Epithelial cell of proximal tubule (primary cell): ENCODE measurements around the gene MMP28. TPM values are rescaled to one million over a fixed set of nuclear protein-coding genes. Genes with fewer than 3 reads are reported as not detected.

Source experiments
- DNase-seq: peaks from one replicate; pipeline ENCODE4 v3.0.0-alpha.2; 2011; ENCODE audit warnings: low read depth
- H3K4me3 ChIP-seq: 2 replicates; pipeline ENCODE4 v1.5.1; 2011; ENCODE audit warnings: low read depth, mild to moderate bottlenecking, low read length
- total RNA-seq: library from RNA; depleted of rRNA; stranded (reverse); fragments of >200 nt; gene quantifications from 2 replicates; pipeline ENCODE4 v1.2.3, GENCODE V29; 2015
- TF ChIP-seq, protein P1 (sequence below): conservative IDR thresholded peaks from 2 replicates; pipeline ENCODE4 v1.5.1; 2012; ENCODE audit warnings: low read depth, mild to moderate bottlenecking, low read length

The MMP28 gene
- not detected in 2 replicates for total RNA-seq

GRCh38 chr17:35795007-35795870 lies at the start of gene MMP28:
TSS of gene MMP28 (minus strand) at chr17:35795641. CDS start at chr17:35795377, 264 bp downstream.
- peak within 1 kb of the TSS; percentile 65 for H3K4me3 ChIP-seq
- DNase-seq = no peak
- TF ChIP-seq, protein P1, sequence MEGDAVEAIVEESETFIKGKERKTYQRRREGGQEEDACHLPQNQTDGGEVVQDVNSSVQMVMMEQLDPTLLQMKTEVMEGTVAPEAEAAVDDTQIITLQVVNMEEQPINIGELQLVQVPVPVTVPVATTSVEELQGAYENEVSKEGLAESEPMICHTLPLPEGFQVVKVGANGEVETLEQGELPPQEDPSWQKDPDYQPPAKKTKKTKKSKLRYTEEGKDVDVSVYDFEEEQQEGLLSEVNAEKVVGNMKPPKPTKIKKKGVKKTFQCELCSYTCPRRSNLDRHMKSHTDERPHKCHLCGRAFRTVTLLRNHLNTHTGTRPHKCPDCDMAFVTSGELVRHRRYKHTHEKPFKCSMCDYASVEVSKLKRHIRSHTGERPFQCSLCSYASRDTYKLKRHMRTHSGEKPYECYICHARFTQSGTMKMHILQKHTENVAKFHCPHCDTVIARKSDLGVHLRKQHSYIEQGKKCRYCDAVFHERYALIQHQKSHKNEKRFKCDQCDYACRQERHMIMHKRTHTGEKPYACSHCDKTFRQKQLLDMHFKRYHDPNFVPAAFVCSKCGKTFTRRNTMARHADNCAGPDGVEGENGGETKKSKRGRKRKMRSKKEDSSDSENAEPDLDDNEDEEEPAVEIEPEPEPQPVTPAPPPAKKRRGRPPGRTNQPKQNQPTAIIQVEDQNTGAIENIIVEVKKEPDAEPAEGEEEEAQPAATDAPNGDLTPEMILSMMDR = no peak

- H3K4me3 ChIP-seq = no peak overlapping the region
- TF ChIP-seq, protein P1 = no peak
- no peak for DNase-seq
Observed at GRCh38 chr17:35844547-35844946, 49.1 kb upstream of the MMP28 start.

- no peak overlapping the region for H3K4me3 ChIP-seq
- no peak for DNase-seq
- TF ChIP-seq, protein P1 = no peak
Observed at GRCh38 chr17:35843698-35844097, 48.3 kb upstream of the MMP28 start.

GRCh38 chr17:35842239-35842638 lies 46.8 kb upstream of the MMP28 start:
- H3K4me3 ChIP-seq = no peak overlapping the region
- DNase-seq = no peak
- TF ChIP-seq, protein P1 = no peak

DNA sequence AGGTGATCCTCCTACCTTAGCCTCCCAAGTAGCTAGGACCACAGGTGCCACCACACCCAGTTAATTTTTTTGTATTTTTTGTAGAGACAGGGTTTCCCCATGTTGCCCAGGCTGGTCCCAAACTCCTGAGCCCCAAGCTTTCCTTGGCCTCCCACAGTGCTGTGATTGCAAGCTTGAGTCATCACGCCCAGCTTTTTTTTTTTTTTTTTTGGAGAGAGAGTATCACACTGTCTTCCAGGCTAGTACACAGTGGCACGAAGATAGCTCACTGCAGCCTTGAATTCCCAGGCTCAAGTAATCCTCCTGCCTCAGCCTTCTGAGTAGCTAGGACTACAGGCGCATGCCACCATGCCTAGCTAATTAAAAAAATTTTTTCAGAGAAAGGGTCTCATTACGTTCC lies 46.1 kb upstream of the MMP28 start:
- TF ChIP-seq, protein P1 = no peak
- DNase-seq = no peak
- no peak overlapping the region for H3K4me3 ChIP-seq

GRCh38 chr17:35841101-35841500 lies 45.7 kb upstream of the MMP28 start:
- TF ChIP-seq, protein P1 = no peak
- no peak overlapping the region for H3K4me3 ChIP-seq
- no peak for DNase-seq

GRCh38 chr17:35825206-35825605 lies 29.8 kb upstream of the MMP28 start:
- no peak overlapping the region for H3K4me3 ChIP-seq
- DNase-seq = no peak
- TF ChIP-seq, protein P1 = no peak
